ENCODE data around the gene PKHD1. TPM values are rescaled to one million over a fixed set of nuclear protein-coding genes. Genes with fewer than 3 reads are reported as not detected.

Gene PKHD1
- total RNA-seq, 1 experiment from 2014 or later: 0.09 TPM

DNA sequence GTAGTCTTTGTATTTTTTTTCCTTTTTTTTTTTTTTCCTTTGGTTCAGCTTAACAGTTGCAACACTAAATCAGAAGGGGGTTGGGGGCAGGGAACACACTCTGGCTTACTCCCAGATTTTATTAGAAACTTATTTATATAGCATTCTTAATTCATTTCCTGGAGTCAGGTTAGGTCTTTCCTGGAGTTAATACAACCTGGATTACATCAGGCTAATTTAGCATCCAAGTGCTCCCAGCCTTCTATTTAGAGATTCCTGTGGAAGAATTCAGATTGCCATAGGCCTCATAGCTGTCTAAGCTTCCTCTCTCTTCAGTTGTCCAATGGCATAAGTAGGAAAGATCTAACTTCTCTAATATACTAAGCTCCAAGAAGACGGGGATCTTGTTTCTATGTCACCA is 35.8 kb upstream of the PKHD1 start:
- H3K4me2 ChIP-seq (ENCODE audit: insufficient read depth, insufficient read length, low read length): no peak overlapping the region
- no peak overlapping the region for H2AFZ ChIP-seq (ENCODE audit: low read length)
- H3K23ac ChIP-seq (ENCODE audit: insufficient read length, low read depth, low read length): no peak overlapping the region
- H3K27me3 ChIP-seq (ENCODE audit: insufficient read depth, low read length): no peaks in the 10 kb centered on the region
- H3K4ac ChIP-seq (ENCODE audit: low read depth, low read length): no peak overlapping the region
- H3K79me2 ChIP-seq (ENCODE audit: insufficient read depth, low read length): no peaks in the 10 kb centered on the region
- no peak overlapping the region for H3K27ac ChIP-seq (ENCODE audit: insufficient read length, low read depth, low read length)
- no peak overlapping the region for H2BK15ac ChIP-seq (ENCODE audit: low read depth, low read length)
- no peak for DNase-seq
- Mint-ChIP-seq H3K9me3 (peaks cover 6 to 11% of the 10 kb centered on the region in 2 experiments; a peak in 3 of 5 replicates), H3K4me1 (0 out of 4 replicates have a peak, but pooled peaks cover 0 to 1% of the 10 kb centered on the region in 2 experiments), H3K27ac (no peak overlapping the region), H3K4me3 (no peak overlapping the region), H3K27me3 (ENCODE audit: low read depth) (no peaks in the 10 kb centered on the region), H3K36me3 (ENCODE audit: insufficient read depth in 1 of 3, low read depth in 3 of 3) (peaks cover 4 to 7% (median 5%) of the 10 kb centered on the region in 3 experiments; a peak in 4 of 7 replicates)
- H3K9me3 ChIP-seq (ENCODE audit: control insufficient read depth, low read depth, low read length): no peaks in the 10 kb centered on the region
- no peaks in the 10 kb centered on the region for H4K20me1 ChIP-seq (ENCODE audit: control insufficient read depth, insufficient read depth, insufficient read length)
- H3K9ac ChIP-seq (ENCODE audit: extremely low read depth, insufficient read length, low read length): no peak overlapping the region
- H2AK5ac ChIP-seq (ENCODE audit: insufficient read length, low read length): no peak overlapping the region
- H3K56ac ChIP-seq (ENCODE audit: insufficient read length, low read depth, low read length): no peak overlapping the region
- H4K5ac ChIP-seq (ENCODE audit: insufficient read length, low read depth, low read length): no peak overlapping the region
- TF ChIP-seq, protein P1, sequence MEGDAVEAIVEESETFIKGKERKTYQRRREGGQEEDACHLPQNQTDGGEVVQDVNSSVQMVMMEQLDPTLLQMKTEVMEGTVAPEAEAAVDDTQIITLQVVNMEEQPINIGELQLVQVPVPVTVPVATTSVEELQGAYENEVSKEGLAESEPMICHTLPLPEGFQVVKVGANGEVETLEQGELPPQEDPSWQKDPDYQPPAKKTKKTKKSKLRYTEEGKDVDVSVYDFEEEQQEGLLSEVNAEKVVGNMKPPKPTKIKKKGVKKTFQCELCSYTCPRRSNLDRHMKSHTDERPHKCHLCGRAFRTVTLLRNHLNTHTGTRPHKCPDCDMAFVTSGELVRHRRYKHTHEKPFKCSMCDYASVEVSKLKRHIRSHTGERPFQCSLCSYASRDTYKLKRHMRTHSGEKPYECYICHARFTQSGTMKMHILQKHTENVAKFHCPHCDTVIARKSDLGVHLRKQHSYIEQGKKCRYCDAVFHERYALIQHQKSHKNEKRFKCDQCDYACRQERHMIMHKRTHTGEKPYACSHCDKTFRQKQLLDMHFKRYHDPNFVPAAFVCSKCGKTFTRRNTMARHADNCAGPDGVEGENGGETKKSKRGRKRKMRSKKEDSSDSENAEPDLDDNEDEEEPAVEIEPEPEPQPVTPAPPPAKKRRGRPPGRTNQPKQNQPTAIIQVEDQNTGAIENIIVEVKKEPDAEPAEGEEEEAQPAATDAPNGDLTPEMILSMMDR (conservative IDR thresholded peaks at IDR 0.05): no peak
- H3K23me2 ChIP-seq (ENCODE audit: insufficient read length, low read depth, low read length, poor library complexity, severe bottlenecking): no peaks in the 10 kb centered on the region
- H2BK12ac ChIP-seq (ENCODE audit: insufficient read length, low read depth, low read length): no peak overlapping the region
- H4K91ac ChIP-seq (ENCODE audit: insufficient read length, low read depth, low read length): no peak overlapping the region
- no peak overlapping the region for H2BK20ac ChIP-seq (ENCODE audit: low read depth, low read length, poor library complexity, severe bottlenecking)
- no CpG with 5 or more reads among the region's 1 CpG for WGBS (ENCODE audit: extremely low coverage, insufficient read length, low lambda C conversion rate)
- H3K18ac ChIP-seq (ENCODE audit: insufficient read length, low read depth, low read length): no peak overlapping the region
- no peaks in the 10 kb centered on the region for H3K79me1 ChIP-seq (ENCODE audit: insufficient read depth, low read depth, low read length, poor library complexity, severe bottlenecking)
- H2BK120ac ChIP-seq (ENCODE audit: low read depth, low read length, poor library complexity, severe bottlenecking): no peak overlapping the region
- H3K14ac ChIP-seq (ENCODE audit: insufficient read depth, low read length): no peak overlapping the region
- no peak overlapping the region for H3T11ph ChIP-seq (ENCODE audit: low read length)
- H3K4me1 ChIP-seq (ENCODE audit: insufficient read depth, low read length): no peaks in the 10 kb centered on the region
- no peak overlapping the region for H2BK5ac ChIP-seq (ENCODE audit: insufficient read length, low read length)
- no peak overlapping the region for H4K8ac ChIP-seq (replicated peaks; ENCODE audit: insufficient read length, low read depth, low read length)
